ENCODE results near the gene IRF2BP2.

GRCh38 chr1:234614081-234614489 is 4.1 kb upstream of the IRF2BP2 start:
- TF ChIP-seq, protein P1, sequence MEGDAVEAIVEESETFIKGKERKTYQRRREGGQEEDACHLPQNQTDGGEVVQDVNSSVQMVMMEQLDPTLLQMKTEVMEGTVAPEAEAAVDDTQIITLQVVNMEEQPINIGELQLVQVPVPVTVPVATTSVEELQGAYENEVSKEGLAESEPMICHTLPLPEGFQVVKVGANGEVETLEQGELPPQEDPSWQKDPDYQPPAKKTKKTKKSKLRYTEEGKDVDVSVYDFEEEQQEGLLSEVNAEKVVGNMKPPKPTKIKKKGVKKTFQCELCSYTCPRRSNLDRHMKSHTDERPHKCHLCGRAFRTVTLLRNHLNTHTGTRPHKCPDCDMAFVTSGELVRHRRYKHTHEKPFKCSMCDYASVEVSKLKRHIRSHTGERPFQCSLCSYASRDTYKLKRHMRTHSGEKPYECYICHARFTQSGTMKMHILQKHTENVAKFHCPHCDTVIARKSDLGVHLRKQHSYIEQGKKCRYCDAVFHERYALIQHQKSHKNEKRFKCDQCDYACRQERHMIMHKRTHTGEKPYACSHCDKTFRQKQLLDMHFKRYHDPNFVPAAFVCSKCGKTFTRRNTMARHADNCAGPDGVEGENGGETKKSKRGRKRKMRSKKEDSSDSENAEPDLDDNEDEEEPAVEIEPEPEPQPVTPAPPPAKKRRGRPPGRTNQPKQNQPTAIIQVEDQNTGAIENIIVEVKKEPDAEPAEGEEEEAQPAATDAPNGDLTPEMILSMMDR (IDR thresholded peaks at IDR 0.05; ENCODE audit: insufficient read depth, low read length, poor library complexity, severe bottlenecking): no peak
- TF ChIP-seq EZH2phosphoT487 (conservative IDR thresholded peaks at IDR 0.05; ENCODE audit: low read length): no peak
